Measurements from ENCODE around the gene LNPK. TPM values are rescaled to one million over a fixed set of nuclear protein-coding genes. Genes with fewer than 3 reads are reported as not detected.

LNPK gene
- total RNA-seq, 4 donors from 2014 or later: 18.0 to 33.6 (median 25.7) TPM

GRCh38 chr2:175892046-175892445 lies 110.0 kb downstream of the LNPK start:
- Histone ChIP-seq H3K36me3 (no peaks in the 10 kb centered on the region), H3K27me3 (peaks cover 4% of the 10 kb centered on the region), H3K4me3 (no peak overlapping the region), H3K4me1 (no peaks in the 10 kb centered on the region), H3K9me3 (no peaks in the 10 kb centered on the region), H3K27ac (no peak overlapping the region)
- no peak for DNase-seq
- WGBS, 2 donors (ENCODE audit: low coverage in 1 of 2): 77 to 100% methylated on average over 1 to 2 of the region's 2 CpGs
- in situ Hi-C loops (cut with MboI; ENCODE audit: low pct_ligation_motif_present in 1 of 4, low pct_unique_long_range_greater_than_20kb in 1 of 4, low sequenced_read_pairs in 3 of 4): no loop called here
- TF ChIP-seq POLR2A (IDR thresholded peaks at IDR 0.05) (no peak), CTCF (IDR thresholded peaks at IDR 0.05) (no peak), POLR2AphosphoS5 (IDR thresholded peaks at IDR 0.05) (no peak), EP300 (IDR thresholded peaks at IDR 0.05; ENCODE audit: low read depth) (no peak)
- intact Hi-C loops (cut with DNase I; ENCODE audit: low total_unique reads): no loop called here

- H3K36me3 ChIP-seq: no peaks in the 10 kb centered on the region
- TF ChIP-seq POLR2AphosphoS5 (IDR thresholded peaks at IDR 0.05) (no peak), POLR2A (IDR thresholded peaks at IDR 0.05) (no peak), CTCF (IDR thresholded peaks at IDR 0.05) (no peak), EP300 (IDR thresholded peaks at IDR 0.05; ENCODE audit: low read depth) (no peak)
- H3K27ac ChIP-seq: no peak overlapping the region
- no peak overlapping the region for H3K4me3 ChIP-seq
- no peaks in the 10 kb centered on the region for H3K9me3 ChIP-seq
- intact Hi-C loops (cut with DNase I; ENCODE audit: low total_unique reads) (no loop called here), in situ Hi-C loops (cut with MboI; ENCODE audit: low pct_ligation_motif_present in 1 of 4, low pct_unique_long_range_greater_than_20kb in 1 of 4, low sequenced_read_pairs in 3 of 4) (no loop called here)
- H3K27me3 ChIP-seq: peaks cover 4% of the 10 kb centered on the region
- 63 to 85% methylated on average over 5 to 9 of the region's 9 CpGs for WGBS, 2 donors (ENCODE audit: low coverage in 1 of 2)
- H3K4me1 ChIP-seq: no peaks in the 10 kb centered on the region
- DNase-seq: no peak
Measured at GRCh38 chr2:175890636-175891242, 111.3 kb downstream of the LNPK start.

GRCh38 chr2:175889701-175890302 lies 112.3 kb downstream of the LNPK start:
- intact Hi-C loops (cut with DNase I; ENCODE audit: low total_unique reads) (no loop called here), in situ Hi-C loops (cut with MboI; ENCODE audit: low pct_ligation_motif_present in 1 of 4, low pct_unique_long_range_greater_than_20kb in 1 of 4, low sequenced_read_pairs in 3 of 4) (no loop called here)
- H3K9me3 ChIP-seq: no peaks in the 10 kb centered on the region
- no peak overlapping the region for H3K4me3 ChIP-seq
- TF ChIP-seq POLR2AphosphoS5 (IDR thresholded peaks at IDR 0.05): no peak
- TF ChIP-seq EP300 (IDR thresholded peaks at IDR 0.05; ENCODE audit: low read depth): no peak
- TF ChIP-seq POLR2A (IDR thresholded peaks at IDR 0.05): no peak
- TF ChIP-seq CTCF (IDR thresholded peaks at IDR 0.05): no peak
- 83 to 100% methylated on average over 1 to 3 of the region's 3 CpGs for WGBS, 2 donors (ENCODE audit: low coverage in 1 of 2)
- no peaks in the 10 kb centered on the region for H3K4me1 ChIP-seq
- no peak overlapping the region for H3K27ac ChIP-seq
- no peaks in the 10 kb centered on the region for H3K36me3 ChIP-seq
- DNase-seq: no peak
- H3K27me3 ChIP-seq: peaks cover 4% of the 10 kb centered on the region

- Histone ChIP-seq H3K4me1 (no peaks in the 10 kb centered on the region), H3K27ac (no peak overlapping the region), H3K27me3 (peaks cover 4% of the 10 kb centered on the region), H3K9me3 (no peaks in the 10 kb centered on the region), H3K36me3 (no peaks in the 10 kb centered on the region), H3K4me3 (no peak overlapping the region)
- no peak for DNase-seq
- intact Hi-C loops (cut with DNase I; ENCODE audit: low total_unique reads) (no loop called here), in situ Hi-C loops (cut with MboI; ENCODE audit: low pct_ligation_motif_present in 1 of 4, low pct_unique_long_range_greater_than_20kb in 1 of 4, low sequenced_read_pairs in 3 of 4) (no loop called here)
- TF ChIP-seq POLR2A (IDR thresholded peaks at IDR 0.05): no peak
- TF ChIP-seq EP300 (IDR thresholded peaks at IDR 0.05; ENCODE audit: low read depth): no peak
- no peak for TF ChIP-seq CTCF (IDR thresholded peaks at IDR 0.05)
- no peak for TF ChIP-seq POLR2AphosphoS5 (IDR thresholded peaks at IDR 0.05)
- WGBS, 2 donors (ENCODE audit: low coverage in 1 of 2): 82 to 83% methylated on average over 2 of the region's 2 CpGs
Measured at GRCh38 chr2:175887776-175888175, 114.3 kb downstream of the LNPK start.
